ENCODE measurements around the gene TATDN3. TPM values are rescaled to one million over a fixed set of nuclear protein-coding genes. Genes with fewer than 3 reads are reported as not detected.

The TATDN3 gene
- total and polyA plus RNA-seq, 9 of the 15 experiments (the other 6 are each of a cell fraction or from before 2014, with no cell fraction given), result 18.3 to 79.9 (median 28.2) TPM

DNA sequence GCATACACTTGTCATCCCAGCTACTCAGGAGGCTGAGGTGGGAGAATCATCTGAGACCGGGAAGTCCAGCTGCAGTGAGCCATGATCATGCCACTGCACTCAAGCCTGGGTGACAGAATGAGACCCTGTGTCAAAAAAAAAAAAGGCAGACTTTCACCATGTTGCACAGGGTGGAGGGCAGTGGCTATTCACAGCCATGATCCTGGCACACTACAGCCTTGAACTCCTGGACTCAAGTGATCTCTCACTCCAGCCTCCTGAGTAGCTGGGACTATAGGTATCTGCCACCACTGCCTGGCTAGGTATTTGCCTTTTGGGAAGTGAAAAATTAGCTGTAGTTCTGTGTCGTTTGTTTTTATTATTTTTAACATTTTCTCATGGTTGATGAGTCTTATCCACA is 36.7 kb downstream of the TATDN3 start:
- no peak overlapping the region for H3K27ac ChIP-seq (ENCODE audit: extremely low read depth, low read depth, low read length)
- CTCF ChIA-PET (ENCODE audit: low intra/inter-chr PET ratio), result no interaction called here
- no TSS peak for BruUV-seq (replicated peaks)
- TF ChIP-seq ETV6 (IDR thresholded peaks at IDR 0.05; ENCODE audit: borderline replicate concordance in 1 of 2, low read depth in 2 of 2, low read length in 1 of 2) (no peak), ETV6 (CRISPR knock-in tag; IDR thresholded peaks at IDR 0.05; ENCODE audit: borderline replicate concordance) (no peak), SIN3B (IDR thresholded peaks at IDR 0.05; ENCODE audit: low read depth) (no peak), ZKSCAN8 (CRISPR knock-in tag; IDR thresholded peaks at IDR 0.05) (no peak), HMG20A (CRISPR knock-in tag; conservative IDR thresholded peaks at IDR 0.05) (no peak), SP2 (IDR thresholded peaks at IDR 0.05; ENCODE audit: extremely low read depth, low read depth, low read length, poor library complexity, severe bottlenecking) (no peak), PHB (CRISPR knock-in tag; IDR thresholded peaks at IDR 0.05) (no peak), EP300 (IDR thresholded peaks at IDR 0.05; ENCODE audit: low read length) (no peak), CREBBP (IDR thresholded peaks at IDR 0.05; ENCODE audit: low read depth, low read length) (no peak), ZNF263 (CRISPR knock-in tag; IDR thresholded peaks at IDR 0.05; ENCODE audit: borderline replicate concordance) (no peak)
- TF ChIP-seq, protein P1, sequence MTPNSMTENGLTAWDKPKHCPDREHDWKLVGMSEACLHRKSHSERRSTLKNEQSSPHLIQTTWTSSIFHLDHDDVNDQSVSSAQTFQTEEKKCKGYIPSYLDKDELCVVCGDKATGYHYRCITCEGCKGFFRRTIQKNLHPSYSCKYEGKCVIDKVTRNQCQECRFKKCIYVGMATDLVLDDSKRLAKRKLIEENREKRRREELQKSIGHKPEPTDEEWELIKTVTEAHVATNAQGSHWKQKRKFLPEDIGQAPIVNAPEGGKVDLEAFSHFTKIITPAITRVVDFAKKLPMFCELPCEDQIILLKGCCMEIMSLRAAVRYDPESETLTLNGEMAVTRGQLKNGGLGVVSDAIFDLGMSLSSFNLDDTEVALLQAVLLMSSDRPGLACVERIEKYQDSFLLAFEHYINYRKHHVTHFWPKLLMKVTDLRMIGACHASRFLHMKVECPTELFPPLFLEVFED (CRISPR knock-in tag; conservative IDR thresholded peaks at IDR 0.05), result no peak
- TF ChIP-seq, protein P2, sequence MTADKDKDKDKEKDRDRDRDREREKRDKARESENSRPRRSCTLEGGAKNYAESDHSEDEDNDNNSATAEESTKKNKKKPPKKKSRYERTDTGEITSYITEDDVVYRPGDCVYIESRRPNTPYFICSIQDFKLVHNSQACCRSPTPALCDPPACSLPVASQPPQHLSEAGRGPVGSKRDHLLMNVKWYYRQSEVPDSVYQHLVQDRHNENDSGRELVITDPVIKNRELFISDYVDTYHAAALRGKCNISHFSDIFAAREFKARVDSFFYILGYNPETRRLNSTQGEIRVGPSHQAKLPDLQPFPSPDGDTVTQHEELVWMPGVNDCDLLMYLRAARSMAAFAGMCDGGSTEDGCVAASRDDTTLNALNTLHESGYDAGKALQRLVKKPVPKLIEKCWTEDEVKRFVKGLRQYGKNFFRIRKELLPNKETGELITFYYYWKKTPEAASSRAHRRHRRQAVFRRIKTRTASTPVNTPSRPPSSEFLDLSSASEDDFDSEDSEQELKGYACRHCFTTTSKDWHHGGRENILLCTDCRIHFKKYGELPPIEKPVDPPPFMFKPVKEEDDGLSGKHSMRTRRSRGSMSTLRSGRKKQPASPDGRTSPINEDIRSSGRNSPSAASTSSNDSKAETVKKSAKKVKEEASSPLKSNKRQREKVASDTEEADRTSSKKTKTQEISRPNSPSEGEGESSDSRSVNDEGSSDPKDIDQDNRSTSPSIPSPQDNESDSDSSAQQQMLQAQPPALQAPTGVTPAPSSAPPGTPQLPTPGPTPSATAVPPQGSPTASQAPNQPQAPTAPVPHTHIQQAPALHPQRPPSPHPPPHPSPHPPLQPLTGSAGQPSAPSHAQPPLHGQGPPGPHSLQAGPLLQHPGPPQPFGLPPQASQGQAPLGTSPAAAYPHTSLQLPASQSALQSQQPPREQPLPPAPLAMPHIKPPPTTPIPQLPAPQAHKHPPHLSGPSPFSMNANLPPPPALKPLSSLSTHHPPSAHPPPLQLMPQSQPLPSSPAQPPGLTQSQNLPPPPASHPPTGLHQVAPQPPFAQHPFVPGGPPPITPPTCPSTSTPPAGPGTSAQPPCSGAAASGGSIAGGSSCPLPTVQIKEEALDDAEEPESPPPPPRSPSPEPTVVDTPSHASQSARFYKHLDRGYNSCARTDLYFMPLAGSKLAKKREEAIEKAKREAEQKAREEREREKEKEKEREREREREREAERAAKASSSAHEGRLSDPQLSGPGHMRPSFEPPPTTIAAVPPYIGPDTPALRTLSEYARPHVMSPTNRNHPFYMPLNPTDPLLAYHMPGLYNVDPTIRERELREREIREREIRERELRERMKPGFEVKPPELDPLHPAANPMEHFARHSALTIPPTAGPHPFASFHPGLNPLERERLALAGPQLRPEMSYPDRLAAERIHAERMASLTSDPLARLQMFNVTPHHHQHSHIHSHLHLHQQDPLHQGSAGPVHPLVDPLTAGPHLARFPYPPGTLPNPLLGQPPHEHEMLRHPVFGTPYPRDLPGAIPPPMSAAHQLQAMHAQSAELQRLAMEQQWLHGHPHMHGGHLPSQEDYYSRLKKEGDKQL (CRISPR knock-in tag; IDR thresholded peaks at IDR 0.05; ENCODE audit: borderline replicate concordance), result no peak
- TF ChIP-seq, protein P3, sequence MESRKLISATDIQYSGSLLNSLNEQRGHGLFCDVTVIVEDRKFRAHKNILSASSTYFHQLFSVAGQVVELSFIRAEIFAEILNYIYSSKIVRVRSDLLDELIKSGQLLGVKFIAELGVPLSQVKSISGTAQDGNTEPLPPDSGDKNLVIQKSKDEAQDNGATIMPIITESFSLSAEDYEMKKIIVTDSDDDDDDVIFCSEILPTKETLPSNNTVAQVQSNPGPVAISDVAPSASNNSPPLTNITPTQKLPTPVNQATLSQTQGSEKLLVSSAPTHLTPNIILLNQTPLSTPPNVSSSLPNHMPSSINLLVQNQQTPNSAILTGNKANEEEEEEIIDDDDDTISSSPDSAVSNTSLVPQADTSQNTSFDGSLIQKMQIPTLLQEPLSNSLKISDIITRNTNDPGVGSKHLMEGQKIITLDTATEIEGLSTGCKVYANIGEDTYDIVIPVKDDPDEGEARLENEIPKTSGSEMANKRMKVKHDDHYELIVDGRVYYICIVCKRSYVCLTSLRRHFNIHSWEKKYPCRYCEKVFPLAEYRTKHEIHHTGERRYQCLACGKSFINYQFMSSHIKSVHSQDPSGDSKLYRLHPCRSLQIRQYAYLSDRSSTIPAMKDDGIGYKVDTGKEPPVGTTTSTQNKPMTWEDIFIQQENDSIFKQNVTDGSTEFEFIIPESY (CRISPR knock-in tag; IDR thresholded peaks at IDR 0.05), result no peak

More for the DNA sequence above, 36.7 kb downstream of the TATDN3 start:
- peaks cover 9% of the 10 kb centered on the region for H3K9me3 ChIP-seq (replicated peaks; ENCODE audit: control insufficient read depth, insufficient read depth, low read depth, low read length)
- H3K4me1 ChIP-seq (replicated peaks in 1 of 2; ENCODE audit: control insufficient read depth in 2 of 2, insufficient read depth in 2 of 2, low read length in 2 of 2), result no peaks in the 10 kb centered on the region; a peak in 1 of 5 replicates
- 0% methylated on average over 2 of the region's 2 CpGs for WGBS (ENCODE audit: insufficient coverage, low coverage, missing lambda C conversion rate)
- FAIRE-seq (no peak), ATAC-seq (no peak), DNase-seq (ENCODE audit: extremely low read depth in 1 of 4, low spot score in 3 of 4) (no peak)
- no peak overlapping the region for H3K4me3 ChIP-seq
- no peaks in the 10 kb centered on the region for H3K79me2 ChIP-seq (ENCODE audit: control insufficient read depth, insufficient read depth, low read length)
- POLR2A ChIA-PET, result interaction anchor here (0.6 kb wide), 1 partner anchor 1047 kb away, joined by 4 read pairs; no protein-coding TSS in a partner anchor
- H3K4me2 ChIP-seq (ENCODE audit: insufficient read depth, low read length), result no peak overlapping the region
- no peaks in the 10 kb centered on the region for H4K20me1 ChIP-seq (replicated peaks; ENCODE audit: control insufficient read depth, insufficient read depth, low read length)
- no peak overlapping the region for H2AFZ ChIP-seq (ENCODE audit: low read depth, low read length)
- 0 out of 5 replicates have a peak, but pooled peaks cover 0 to 4% of the 10 kb centered on the region in 2 experiments for H3K27me3 ChIP-seq (ENCODE audit: control insufficient read depth in 2 of 2, insufficient read depth in 2 of 2, low read length in 2 of 2)
- H3K36me3 ChIP-seq (ENCODE audit: control insufficient read depth, insufficient read depth, low read length), result no peaks in the 10 kb centered on the region
- no peaks in the 10 kb centered on the region for H3K9me1 ChIP-seq (ENCODE audit: control insufficient read depth, insufficient read depth, low read length)
- in situ Hi-C loops (cut with MboI) (no loop called here), intact Hi-C loops (cut with micrococcal nuclease) (loop anchor here (1.0 kb wide), 1 partner anchor 13 kb away; no protein-coding TSS in a partner anchor)
- no peak overlapping the region for H3K9ac ChIP-seq (ENCODE audit: insufficient read depth in 1 of 2, low read depth in 2 of 2, low read length in 2 of 2)
